Measurements from ENCODE around the gene PTPRM. TPM values are rescaled to one million over a fixed set of nuclear protein-coding genes. Genes with fewer than 3 reads are reported as not detected.

PTPRM gene
- total and polyA plus RNA-seq, 2 of the 4 experiments (the other 2 are of a cell fraction), result 28.3 to 51.2 TPM

DNA sequence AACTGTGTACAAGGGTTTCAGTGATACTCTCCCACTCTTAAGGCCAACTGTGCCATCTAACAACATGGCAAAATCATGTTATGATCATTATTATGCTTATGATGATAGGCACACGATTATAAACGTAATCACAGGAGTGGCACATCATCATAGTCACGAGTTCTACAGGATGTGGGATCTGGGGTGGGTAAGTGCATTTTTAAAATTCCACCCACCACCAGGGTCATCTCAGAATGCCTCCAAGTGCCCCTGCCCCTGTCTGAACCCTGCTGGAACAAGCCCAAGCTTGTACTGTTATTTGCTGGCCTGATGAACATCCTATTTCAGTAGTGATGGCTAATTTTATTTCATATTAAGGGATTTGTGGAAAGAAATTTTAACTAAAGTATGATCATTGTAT, 117.8 kb downstream of the PTPRM start:
- Histone ChIP-seq H2AK9ac (replicated peaks; ENCODE audit: low read depth, low read length, poor library complexity) (no peak overlapping the region), H3K79me1 (ENCODE audit: low read depth in 1 of 2, low read length in 2 of 2) (peaks cover 8 to 14% of the 10 kb centered on the region in 2 experiments; a peak in 2 of 4 replicates), H3K18ac (ENCODE audit: low read depth, low read length) (no peak overlapping the region), H2AK5ac (ENCODE audit: low read depth, low read length) (no peak overlapping the region), H2BK20ac (ENCODE audit: low read depth, low read length) (no peak overlapping the region), H3K27me3 (ENCODE audit: control insufficient read depth, insufficient read depth, low read length) (no peaks in the 10 kb centered on the region), H2AFZ (replicated peaks; ENCODE audit: low read length, poor library complexity) (no peak overlapping the region), H3K9me1 (ENCODE audit: insufficient read depth, low read length) (0 out of 2 replicates have a peak, but pooled peaks cover 2% of the 10 kb centered on the region), H4K20me1 (ENCODE audit: insufficient read depth, low read length) (no peaks in the 10 kb centered on the region), H3K9ac (ENCODE audit: low read depth, low read length) (no peak overlapping the region), H3K27ac (ENCODE audit: insufficient read depth, low read length) (no peak overlapping the region), H3K4me1 (ENCODE audit: control insufficient read depth, insufficient read depth, low read length) (no peaks in the 10 kb centered on the region), H3K4ac (ENCODE audit: low read depth, low read length) (no peak overlapping the region), H2BK5ac (ENCODE audit: low read depth, low read length, poor library complexity, severe bottlenecking) (no peak overlapping the region), H3K56ac (ENCODE audit: extremely low read depth, insufficient read depth, low read length) (no peak overlapping the region), H3K4me3 (ENCODE audit: insufficient read depth, low read depth, low read length) (no peak overlapping the region), H4K91ac (ENCODE audit: insufficient read depth, low read depth, low read length) (no peak overlapping the region), H2BK15ac (ENCODE audit: low read depth, low read length) (no peak overlapping the region), H3K14ac (replicated peaks; ENCODE audit: low read depth, low read length) (no peak overlapping the region), H3K4me2 (ENCODE audit: low read depth, low read length) (no peak overlapping the region), H3K23ac (ENCODE audit: low read depth, low read length) (no peak overlapping the region), H2BK120ac (ENCODE audit: low read depth, low read length) (no peak overlapping the region), H3K36me3 (ENCODE audit: control insufficient read depth, insufficient read depth, low read length) (no peaks in the 10 kb centered on the region), H4K5ac (ENCODE audit: low read depth, low read length) (no peak overlapping the region), H4K8ac (ENCODE audit: low read depth in 2 of 2, low read length in 2 of 2) (no peak overlapping the region), H3K9me3 (ENCODE audit: control insufficient read depth, insufficient read depth, low read length) (no peaks in the 10 kb centered on the region)
- ATAC-seq (ENCODE audit: low read depth) (no peak), DNase-seq (no peak)
- ChIA-PET CTCF (no interaction called here), POLR2A (ENCODE audit: unreplicated experiment) (no interaction called here)
- in situ Hi-C loops (cut with MboI; ENCODE audit: low sequenced_read_pairs), result no loop called here
- intact Hi-C loops (cut with micrococcal nuclease), result no loop called here
- no CpG with 5 or more reads among the region's 3 CpGs for WGBS, 2 experiments (ENCODE audit: extremely low coverage in 2 of 2, insufficient read length in 1 of 2)
- dilution Hi-C loops (cut with HindIII; ENCODE audit: low sequenced_read_pairs, unreplicated experiment), result no loop called here
- TF ChIP-seq SMC3 (IDR thresholded peaks at IDR 0.05; ENCODE audit: low read depth, low read length), result no peak
- TF ChIP-seq RAD21 (IDR thresholded peaks at IDR 0.05; ENCODE audit: low read length), result no peak
- no peak for TF ChIP-seq MXI1 (IDR thresholded peaks at IDR 0.05; ENCODE audit: borderline replicate concordance, low read depth, low read length)
- no peak for TF ChIP-seq FOS (IDR thresholded peaks at IDR 0.05; ENCODE audit: low read depth, low read length)
- TF ChIP-seq, protein P1, sequence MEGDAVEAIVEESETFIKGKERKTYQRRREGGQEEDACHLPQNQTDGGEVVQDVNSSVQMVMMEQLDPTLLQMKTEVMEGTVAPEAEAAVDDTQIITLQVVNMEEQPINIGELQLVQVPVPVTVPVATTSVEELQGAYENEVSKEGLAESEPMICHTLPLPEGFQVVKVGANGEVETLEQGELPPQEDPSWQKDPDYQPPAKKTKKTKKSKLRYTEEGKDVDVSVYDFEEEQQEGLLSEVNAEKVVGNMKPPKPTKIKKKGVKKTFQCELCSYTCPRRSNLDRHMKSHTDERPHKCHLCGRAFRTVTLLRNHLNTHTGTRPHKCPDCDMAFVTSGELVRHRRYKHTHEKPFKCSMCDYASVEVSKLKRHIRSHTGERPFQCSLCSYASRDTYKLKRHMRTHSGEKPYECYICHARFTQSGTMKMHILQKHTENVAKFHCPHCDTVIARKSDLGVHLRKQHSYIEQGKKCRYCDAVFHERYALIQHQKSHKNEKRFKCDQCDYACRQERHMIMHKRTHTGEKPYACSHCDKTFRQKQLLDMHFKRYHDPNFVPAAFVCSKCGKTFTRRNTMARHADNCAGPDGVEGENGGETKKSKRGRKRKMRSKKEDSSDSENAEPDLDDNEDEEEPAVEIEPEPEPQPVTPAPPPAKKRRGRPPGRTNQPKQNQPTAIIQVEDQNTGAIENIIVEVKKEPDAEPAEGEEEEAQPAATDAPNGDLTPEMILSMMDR (conservative IDR thresholded peaks at IDR 0.05; ENCODE audit: low read depth, low read length), result no peak
- no peak for TF ChIP-seq BHLHE40 (IDR thresholded peaks at IDR 0.05; ENCODE audit: low read depth, low read length)
- TF ChIP-seq MAZ (IDR thresholded peaks at IDR 0.05; ENCODE audit: borderline replicate concordance, low read depth, low read length), result no peak
- no peak for TF ChIP-seq CEBPB (IDR thresholded peaks at IDR 0.05; ENCODE audit: low read depth, low read length)
- TF ChIP-seq, protein P2, sequence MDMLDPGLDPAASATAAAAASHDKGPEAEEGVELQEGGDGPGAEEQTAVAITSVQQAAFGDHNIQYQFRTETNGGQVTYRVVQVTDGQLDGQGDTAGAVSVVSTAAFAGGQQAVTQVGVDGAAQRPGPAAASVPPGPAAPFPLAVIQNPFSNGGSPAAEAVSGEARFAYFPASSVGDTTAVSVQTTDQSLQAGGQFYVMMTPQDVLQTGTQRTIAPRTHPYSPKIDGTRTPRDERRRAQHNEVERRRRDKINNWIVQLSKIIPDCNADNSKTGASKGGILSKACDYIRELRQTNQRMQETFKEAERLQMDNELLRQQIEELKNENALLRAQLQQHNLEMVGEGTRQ (IDR thresholded peaks at IDR 0.05; ENCODE audit: low read depth, low read length), result no peak
- TF ChIP-seq, protein P3, sequence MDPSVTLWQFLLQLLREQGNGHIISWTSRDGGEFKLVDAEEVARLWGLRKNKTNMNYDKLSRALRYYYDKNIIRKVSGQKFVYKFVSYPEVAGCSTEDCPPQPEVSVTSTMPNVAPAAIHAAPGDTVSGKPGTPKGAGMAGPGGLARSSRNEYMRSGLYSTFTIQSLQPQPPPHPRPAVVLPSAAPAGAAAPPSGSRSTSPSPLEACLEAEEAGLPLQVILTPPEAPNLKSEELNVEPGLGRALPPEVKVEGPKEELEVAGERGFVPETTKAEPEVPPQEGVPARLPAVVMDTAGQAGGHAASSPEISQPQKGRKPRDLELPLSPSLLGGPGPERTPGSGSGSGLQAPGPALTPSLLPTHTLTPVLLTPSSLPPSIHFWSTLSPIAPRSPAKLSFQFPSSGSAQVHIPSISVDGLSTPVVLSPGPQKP (IDR thresholded peaks at IDR 0.05; ENCODE audit: borderline replicate concordance, low read depth, low read length), result no peak
- no peak for TF ChIP-seq POLR2A (IDR thresholded peaks at IDR 0.05; ENCODE audit: low read depth, low read length)
- no peak for TF ChIP-seq RCOR1 (IDR thresholded peaks at IDR 0.05; ENCODE audit: insufficient replicate concordance, low read length)
- no TSS peak for BruUV-seq (replicated peaks)
